GM21723 (cell line): ENCODE measurements around the gene LYSMD2.

Source experiments
- ATAC-seq: cut with Tn5 transposase; IDR thresholded peaks from one replicate; pipeline ENCODE4 v1.9.1; 2021; ENCODE audit warnings: mild to moderate bottlenecking, moderate library complexity; ENCODE audit not compliant: unreplicated experiment

Gene LYSMD2

GRCh38 chr15:51721199-51721960, 16.1 kb downstream of the LYSMD2 start:
- ATAC-seq, result no peak

DNA sequence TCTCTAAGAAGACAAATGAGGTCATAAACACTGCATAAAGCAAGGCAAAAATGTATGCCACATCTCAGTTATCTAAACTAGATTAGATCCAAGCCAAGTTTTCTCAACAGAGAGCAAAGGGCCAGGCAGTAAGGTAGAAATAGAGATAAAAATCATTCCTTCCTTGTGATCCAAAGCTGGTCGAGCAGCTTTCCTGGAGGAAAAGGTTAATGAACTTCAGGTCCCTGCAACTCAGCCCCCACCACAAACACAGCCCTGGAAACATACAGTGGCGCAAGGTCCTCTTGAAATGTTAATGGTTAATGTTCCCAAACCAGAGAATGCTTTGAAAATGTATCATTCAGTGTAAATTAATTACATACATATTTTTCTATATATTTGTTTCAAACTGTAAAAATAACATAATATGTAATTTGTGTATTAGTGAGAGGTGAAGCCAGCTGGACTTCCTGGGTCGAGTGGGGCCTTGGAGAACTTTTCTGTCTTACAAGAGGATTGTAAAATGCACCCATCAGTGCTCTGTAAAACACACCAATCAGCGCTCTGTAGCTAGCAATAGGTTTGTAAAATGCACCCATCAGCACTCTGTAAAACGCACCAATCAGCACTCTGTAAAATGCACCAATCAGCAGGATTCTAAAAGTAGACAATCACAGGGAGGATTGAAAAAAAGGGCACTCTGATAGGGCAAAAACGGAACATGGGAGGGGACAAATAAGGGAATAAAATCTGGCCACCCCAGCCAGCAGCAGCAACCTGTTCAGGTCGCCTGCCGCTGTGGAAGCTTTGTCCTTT, 17.1 kb downstream of the LYSMD2 start:
- no peak for ATAC-seq

- no peak for ATAC-seq
Measured at GRCh38 chr15:51718746-51719145, 18.7 kb downstream of the LYSMD2 start.

DNA sequence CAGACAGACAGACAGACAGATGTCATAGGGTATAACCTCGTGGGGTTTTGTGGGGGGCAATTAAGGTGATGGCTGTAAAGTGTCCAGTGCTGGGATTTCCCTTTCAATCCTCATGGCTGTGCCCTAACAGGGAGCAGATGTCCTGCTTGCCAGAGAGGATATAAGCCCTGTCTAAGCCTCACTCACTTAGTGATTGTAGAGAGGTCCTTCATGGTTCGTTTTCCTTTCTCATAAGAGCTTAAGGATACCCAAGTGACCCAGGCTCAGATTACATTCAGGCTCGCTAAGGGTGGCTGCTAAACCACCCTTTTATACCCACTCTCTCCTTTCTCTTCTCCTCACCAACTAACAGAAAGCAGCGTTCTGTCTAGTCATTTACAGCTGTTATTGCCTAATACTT, 19.2 kb downstream of the LYSMD2 start:
- no peak for ATAC-seq

DNA sequence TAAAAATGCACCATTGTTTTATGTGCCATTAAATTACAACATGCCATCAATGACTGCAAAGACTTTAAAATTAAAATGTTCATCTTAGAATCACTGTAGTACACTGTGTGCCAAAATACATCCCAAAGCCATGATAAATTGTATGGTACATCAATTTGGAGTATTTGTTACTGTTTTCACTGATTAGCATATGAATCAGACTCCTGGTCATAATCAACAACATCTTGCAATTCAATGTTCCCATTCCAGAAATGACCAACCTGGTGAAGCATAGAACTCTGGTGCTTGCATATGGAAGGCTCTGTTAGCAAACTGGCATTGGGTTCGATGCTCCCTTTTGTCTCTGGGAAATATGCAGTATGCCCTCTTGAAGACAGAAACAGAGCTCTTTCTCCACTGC, 22.5 kb downstream of the LYSMD2 start:
- no peak for ATAC-seq

DNA sequence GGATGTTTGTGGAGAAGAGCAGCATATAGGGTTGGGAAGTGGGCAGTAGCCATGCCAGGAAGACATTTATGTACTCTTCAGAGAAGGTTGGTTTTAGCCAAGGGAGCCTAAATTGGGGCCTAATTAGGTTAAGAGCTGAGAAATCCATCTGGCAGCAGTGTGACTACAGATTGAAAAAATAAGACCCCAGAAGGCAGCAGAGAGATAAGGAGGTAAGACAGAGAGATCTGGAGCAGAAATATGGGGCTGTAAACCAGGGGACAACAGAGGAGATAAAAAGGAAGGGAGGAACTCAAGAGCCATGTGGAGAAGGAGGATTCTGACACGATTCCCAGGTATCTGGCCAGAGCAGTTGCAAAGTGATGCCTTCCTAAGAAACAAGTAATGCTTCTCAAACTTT, 23.3 kb downstream of the LYSMD2 start:
- no peak for ATAC-seq

GRCh38 chr15:51709031-51709430, 28.4 kb downstream of the LYSMD2 start:
- ATAC-seq, result no peak

- no peak for ATAC-seq
Measured at GRCh38 chr15:51708013-51708412, 29.4 kb downstream of the LYSMD2 start.

DNA sequence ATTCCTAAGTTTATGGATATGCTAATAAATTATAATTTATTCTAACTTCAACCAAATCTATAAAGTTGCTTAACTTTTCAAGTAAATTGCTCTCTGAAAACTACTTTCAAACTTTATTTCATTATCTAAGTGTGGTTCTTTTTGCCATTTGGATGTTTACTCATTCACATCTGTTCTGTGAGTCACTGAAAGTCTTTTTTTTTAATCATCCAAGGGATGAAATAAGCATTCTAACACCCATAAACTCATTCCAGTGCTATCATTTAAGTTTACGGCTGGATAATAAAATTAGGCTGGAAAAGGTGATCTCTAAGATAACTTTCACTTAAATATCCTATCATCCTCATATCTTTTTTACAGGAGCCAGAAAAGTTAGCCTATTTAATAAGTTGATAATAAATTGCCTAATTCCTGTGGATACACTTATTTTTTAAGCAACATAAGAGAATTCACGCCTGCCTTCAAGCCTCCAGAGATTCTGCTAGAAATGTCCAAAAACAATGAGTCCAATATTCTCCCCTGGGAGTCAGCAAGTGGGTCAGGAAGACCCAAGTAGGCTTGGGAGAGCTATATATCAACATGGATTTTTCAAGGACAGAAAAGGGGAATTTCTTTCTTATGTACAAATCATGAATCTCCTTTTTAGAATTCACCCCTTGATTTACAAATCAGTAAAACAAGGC, 30.4 kb downstream of the LYSMD2 start:
- ATAC-seq, result no peak

DNA sequence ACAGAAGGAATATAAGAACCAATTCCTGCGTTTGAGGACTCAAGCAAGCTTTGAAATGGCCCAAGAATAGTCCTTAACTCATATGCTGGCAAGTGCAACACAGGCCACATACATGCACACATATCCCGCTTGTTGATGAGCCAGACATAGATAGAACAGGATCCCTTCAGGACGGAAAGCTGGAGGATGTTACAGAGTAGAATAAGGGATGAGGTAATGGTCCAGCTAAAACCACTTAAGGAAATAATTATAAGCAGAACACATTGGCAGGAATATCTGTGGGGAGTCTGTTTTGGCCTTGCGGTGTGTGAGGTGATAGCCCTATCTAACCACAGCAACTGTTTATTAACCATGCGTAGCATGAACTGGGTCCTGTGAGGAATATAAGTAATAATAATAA, 31.2 kb downstream of the LYSMD2 start:
- no peak for ATAC-seq

GRCh38 chr15:51702710-51703109, 34.7 kb downstream of the LYSMD2 start:
- no peak for ATAC-seq

DNA sequence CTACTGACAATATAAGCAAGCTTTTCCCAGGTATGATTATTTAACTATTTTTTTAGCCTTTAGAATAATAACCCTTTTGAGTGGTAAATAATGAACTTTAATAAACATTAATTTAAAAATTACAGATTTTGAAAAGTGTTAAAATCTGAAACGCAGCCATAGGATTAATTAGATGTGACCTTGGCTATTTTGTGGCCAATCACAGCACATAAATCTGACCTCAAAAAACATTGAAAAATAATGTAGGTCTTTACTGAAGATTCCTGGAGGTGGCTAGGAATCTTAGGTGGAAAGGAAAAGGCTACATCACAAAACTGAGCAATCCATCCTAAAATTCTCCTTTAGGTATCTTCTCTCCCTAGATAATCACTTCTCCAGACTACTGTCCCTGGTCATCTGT, 38.1 kb downstream of the LYSMD2 start:
- no peak for ATAC-seq

DNA sequence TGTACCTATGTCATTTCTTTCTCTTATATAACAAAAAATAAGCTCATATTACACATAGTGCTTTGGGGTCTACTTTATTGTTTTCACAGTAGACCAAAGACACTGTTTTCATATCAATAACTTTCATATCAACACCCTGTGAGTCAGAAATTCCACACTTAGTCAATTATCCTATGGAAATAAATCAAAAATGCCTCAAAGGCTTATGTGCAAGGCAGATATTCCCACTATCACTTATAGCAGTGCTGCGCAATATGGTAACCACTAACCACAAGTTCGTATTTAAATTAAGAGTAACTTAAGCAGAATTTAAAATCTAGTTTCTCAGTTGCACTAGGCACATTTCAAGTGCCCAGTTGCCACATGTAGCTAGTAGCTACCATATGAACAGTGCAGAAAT, 40.3 kb downstream of the LYSMD2 start:
- ATAC-seq, result no peak

GRCh38 chr15:51696566-51696965, 40.9 kb downstream of the LYSMD2 start:
- ATAC-seq, result no peak

- no peak for ATAC-seq
Measured at GRCh38 chr15:51692154-51692553, 45.3 kb downstream of the LYSMD2 start.

DNA sequence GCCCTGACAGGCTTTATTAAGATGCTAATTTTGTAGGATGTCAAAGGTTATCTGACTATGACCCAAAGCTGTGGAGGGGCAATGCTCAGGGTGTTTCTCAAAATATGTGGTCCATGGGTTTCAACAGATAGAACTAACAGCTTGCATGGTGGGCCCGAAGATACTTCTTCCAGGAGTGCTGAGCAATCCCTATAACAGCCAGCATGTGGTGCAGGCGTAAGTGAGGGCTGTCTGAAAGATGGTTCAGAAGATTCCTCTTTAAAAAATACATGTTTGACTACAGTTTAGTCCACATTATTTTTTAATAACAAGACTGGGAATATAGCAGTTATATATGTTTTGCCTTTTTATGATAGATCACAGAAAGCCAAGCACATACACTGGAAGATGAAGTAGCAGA, 48.6 kb downstream of the LYSMD2 start:
- no peak for ATAC-seq

DNA sequence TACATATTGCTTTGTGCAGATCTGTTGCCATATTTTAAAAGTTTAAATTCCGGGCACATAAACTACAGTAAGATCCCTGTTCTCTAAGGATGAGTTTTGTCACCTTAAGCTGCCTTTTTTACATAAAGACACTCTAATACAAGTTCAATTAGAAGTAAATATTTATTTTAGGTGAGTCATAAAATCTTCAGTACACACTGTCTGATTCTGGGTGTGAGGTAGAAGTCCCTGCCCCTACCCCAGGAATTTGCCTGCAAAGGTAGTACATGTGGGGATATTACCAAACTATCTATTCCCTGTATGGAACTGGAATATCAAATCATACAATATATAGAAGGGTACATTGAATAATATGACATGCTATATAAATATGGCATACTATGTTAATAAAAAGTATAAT, 49.9 kb downstream of the LYSMD2 start:
- no peak for ATAC-seq

DNA sequence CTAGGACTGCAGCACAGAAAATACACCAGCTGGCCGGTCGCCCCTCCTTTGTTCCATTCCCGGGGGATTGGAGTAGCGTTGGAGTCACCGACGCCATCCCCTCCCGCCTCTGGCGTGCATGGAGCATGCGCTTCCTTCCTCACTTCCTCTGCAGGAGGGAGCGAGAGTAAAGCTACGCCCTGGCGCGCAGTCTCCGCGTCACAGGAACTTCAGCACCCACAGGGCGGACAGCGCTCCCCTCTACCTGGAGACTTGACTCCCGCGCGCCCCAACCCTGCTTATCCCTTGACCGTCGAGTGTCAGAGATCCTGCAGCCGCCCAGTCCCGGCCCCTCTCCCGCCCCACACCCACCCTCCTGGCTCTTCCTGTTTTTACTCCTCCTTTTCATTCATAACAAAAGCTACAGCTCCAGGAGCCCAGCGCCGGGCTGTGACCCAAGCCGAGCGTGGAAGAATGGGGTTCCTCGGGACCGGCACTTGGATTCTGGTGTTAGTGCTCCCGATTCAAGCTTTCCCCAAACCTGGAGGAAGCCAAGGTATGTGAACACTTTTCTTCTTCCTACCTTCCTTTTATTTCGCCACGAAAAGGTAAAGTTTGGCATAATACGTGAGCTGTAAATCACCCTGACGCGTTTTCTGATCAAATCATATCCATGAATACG, 56.0 kb downstream of the LYSMD2 start, which contains the start of gene SCG3:
Gene SCG3, plus strand, starts transcription at position 201 of the 661 bp plus-strand sequence. Its CDS starts 253 bp downstream, at position 454.
- ATAC-seq, result peak; percentile 67

DNA sequence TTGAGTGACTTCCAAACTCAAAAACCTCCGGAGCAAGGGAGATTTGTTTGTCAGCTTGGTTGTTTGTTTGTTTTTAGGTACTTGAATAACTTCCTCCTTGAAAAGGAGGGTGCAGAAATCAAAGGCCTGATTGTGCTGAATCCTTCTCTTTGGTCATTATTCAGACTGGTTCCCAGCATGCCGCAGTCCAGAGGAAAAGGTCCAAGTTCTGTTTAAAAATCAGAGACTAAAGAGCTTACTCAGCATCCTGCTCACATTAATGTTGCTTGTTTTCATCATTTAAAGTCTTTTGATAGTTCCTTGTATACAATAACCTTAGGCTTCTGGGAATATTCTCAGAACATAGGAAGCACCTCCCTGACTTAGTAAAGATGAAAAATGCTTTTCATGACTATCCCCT, 57.1 kb downstream of the LYSMD2 start:
- no peak for ATAC-seq

GRCh38 chr15:51678096-51678495, 59.4 kb downstream of the LYSMD2 start:
- no peak for ATAC-seq

- ATAC-seq, result no peak
Measured at GRCh38 chr15:51677452-51677851, 60.0 kb downstream of the LYSMD2 start.
